CD4-positive, alpha-beta T cell treated with Interleukin-2 at 100 ng/mL for 4 hours (primary cell): ENCODE data around the gene ARHGEF4.
"Not testable (repeated sequence)": the region's sequence is repeated elsewhere in the genome, so short reads cannot be mapped to it uniquely, and the experiment has no call there.

Source experiments
- DNase-seq: peaks from one replicate; pipeline ENCODE4 v3.0.0-alpha.2; 2020; ENCODE audit warnings: low spot score

ARHGEF4 gene

DNA sequence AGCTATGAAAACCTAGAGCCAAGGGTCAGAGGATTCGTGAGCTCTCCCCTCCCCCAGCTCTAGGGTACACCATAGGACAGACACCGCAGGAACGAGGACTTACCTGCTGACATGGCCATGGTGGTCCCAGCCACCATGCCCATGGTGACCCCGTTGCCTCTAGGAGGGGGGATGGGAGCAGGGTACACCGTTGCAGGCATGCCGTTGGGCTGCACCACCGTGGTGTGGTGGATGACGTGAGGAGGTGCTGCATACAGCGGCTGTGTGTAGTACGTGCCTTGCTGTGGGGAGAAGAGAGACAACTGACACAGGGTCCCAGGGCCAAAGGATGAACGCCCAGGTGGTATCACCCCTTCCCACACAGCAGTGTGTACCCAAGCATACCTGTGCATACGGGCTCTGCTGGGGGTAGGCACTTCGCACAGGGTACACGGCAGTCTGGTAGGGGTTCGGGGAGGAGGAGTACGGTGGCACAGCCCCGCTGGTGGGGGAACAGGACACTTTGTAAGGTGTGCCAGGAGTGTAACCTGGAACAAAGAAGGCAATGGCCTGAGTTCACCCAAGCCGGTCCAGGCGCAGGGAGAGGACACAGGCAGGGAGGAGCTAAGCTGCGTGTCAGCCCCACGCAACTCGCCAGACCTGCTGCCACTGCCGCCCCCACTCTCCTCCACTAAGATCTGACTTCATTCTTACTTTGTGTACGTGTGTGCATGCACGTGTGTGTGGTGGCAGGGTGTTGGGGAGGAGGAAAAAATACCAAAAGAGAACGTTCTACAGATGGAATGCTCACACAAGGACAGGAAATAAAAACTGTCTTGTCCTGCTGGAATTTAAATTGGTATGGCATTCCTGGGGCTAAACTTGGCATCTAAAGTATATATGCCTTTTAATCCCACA, 218.7 kb downstream of the ARHGEF4 start:
- no peak for DNase-seq

DNA sequence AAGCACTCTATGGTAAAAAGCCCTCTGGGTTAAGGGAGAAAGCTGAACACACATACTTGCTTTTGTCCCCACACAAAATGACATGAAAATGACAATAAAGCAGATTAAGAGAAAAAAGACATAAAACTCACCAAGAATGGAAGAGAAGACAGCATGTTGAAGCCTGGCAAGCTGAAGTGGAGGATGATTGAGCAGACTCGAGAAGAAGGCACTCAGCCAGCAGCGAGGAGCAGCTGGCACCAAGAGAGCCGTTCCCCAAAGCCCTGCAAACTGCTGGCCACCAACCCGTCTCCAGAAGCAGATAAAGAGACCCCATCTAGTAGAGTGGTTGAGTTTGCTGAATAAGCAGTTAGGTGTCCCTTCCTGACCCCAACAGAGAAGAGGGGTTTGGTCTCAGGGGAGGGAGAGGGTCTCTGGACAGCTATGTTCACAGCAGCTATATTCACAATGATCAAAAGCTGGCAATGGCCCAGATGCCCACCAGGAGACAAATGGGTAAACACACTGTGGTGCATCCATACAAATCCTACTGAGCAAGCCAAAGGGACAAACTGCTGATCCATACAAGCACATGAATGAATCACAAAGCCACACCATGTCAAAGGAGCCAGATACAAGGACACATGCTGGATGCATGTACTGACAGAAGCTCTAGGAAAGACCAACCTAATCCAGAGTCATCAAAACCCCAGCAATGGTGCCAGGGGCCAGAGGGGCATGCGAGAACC, 219.7 kb downstream of the ARHGEF4 start:
- no peak for DNase-seq

DNA sequence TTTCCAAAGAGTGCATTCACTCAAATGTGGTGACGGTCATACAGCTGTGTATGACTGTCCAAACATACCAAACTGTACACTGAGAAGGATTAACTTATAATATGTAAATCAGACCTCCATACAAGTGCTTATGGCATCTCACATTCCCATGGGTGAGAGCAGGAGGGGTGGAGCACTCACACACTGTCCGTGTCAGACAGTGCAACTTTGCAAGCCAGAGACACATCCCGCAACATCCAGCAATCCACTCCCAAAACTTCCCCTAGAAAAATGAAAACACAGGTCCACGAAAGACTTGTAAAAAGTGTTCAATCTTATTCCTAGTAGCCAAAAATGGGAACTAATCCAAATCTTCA, 220.2 kb downstream of the ARHGEF4 start:
- no peak for DNase-seq

DNA sequence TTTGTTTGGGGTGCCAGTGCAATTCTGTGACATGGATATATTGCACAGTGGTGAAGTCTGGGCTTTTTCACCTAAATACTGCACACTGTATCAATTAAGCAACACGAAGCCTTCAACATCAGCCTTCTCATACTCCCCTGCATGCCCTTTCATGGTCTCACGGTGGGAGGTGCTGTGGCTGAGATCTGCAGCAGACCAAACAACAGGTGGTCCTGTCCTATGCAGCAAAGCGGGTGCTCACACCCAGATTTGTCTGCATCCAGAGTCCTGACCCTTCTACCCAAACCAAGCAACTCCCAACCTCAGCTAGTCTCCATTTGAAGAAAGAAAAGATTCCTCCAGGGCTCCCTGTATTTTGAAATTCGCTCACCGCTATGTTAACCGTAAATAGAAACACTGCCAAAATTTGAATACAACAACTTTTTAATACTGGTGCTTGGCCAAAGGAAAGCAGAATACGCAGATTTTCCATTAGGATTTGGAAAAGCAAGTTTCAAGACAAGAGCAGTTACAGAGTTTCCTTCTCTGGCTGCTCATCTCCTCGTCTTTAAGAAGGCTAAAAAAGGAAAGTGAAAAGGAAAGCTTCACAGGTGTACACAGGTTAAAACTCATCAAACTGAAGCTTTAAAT, 221.6 kb downstream of the ARHGEF4 start:
- no peak for DNase-seq

DNA sequence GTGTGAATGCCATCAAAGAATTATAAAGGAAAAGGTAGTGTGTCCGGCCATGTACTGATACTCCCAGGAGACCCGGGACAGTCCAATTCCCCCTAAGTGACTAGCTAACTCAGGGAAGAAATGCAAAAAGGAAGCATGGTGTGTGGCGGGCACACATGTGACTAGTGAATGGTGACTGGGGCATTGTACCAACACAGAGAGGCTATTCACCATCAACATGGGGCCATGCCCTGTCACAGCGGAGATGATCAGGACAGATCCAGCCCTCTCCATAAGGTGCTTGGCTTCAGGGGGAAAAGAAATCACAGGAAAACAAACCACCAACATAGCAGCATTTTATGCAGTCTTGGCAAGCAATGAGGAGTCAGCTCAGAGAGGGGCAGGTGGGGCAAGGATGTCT, 222.2 kb downstream of the ARHGEF4 start:
- DNase-seq, result no peak

DNA sequence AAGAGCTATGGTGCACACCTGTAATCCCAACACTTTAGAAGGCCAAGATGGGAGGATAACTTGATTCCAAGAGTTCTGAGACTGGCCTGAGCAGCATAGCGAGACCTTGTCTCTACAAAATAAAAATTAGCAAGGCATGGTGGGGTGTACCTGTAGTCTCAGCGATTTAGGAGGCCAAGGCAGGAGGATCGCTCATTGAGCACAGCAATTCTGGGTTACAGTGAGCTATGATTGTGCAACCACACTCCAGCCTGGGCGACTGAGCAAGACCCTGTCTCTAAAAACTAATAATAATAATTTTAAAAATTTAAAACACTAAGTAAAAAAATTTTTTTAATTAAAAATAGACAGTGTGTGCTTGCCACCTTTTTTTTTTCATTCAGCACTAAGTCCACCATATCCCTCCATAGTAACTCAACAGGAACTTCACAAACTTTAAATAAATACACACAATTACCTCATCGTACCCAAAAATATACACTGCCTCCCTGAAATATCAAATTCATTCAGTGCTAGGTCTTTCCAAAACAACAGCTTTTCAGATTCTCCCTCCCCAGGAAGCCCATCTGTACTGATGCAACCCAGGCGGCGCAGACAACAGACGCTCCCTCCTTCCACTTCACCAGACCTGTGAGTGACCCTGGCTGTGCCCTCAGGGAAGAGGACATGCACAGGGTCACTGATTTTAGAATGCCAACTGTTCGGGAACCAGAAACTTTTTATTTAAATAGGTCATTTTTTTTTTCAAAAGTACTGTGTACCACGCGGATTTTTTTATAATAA, 227.0 kb downstream of the ARHGEF4 start:
- no peak for DNase-seq

DNA sequence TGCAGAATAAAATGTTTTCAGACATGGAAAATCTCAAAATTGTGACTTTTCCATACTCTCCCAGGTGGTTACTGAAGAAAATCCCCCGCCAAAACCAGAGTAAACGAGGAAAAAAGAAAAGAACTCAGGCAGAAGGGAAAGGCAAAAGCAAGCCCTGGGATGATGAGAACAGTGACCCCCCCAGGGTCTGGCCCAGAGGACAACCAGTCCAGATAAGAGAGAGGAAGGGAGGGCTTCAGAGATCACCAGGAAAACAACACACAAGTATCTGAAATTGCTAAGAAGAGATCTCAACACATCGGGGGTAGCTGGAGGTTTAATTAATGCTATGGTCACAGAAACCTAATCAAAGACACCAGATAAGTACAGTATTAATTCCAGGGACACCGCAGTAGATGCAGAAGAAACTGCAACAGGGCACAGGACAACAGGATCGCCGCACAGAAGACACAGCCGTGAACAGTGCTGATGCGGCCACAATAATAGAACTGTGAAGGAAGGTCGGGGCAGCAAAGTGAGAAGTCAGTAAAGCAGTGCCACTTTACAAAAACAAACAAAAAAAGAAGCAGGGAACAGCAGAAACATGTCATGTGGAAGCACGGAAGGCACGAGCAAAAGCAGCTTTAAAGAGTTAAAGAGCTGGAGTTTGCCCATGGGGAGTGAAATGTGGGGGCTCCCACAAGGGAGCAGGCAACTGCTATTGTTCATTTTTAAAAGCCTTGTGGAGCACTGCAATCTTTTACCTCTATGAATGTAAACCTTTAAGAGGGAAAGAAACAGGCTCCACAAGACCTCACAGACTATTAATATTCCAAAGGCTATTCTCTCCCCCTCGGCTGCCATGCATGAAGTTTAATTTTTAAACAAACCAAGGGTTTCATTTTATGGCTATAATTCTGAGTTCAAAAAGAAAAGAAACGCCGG, 228.1 kb downstream of the ARHGEF4 start:
- no peak for DNase-seq

DNA sequence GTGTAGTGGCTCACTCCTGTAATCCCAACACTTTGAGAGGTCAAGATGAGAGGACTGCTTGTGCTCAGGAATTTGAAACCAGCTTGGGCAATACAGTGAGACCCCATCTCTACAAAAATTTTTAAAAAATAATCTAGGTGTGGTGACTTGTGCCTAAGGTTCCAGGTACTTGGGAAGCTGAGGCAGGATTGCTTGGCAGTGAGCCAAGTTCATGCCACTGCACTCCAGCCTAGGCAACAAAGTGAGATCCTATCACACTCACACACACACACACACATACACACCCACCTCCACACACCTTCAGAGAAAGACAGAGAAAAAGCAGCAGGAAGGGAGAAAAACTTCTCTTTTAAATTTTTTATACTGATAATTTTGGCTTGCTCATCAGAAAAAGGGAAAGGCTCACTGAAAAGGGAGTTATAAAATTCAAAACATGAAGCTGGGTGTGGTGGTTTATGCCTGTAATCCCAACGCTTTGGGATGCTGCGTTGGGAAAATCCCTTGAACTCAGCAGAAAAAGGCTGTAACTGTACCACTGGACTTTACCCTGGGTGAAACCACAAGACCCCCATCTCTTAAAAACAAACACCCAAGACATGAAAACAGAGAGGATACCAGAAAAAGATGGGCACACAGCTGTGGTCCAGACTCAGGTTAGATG, 230.9 kb downstream of the ARHGEF4 start:
- no peak for DNase-seq

DNA sequence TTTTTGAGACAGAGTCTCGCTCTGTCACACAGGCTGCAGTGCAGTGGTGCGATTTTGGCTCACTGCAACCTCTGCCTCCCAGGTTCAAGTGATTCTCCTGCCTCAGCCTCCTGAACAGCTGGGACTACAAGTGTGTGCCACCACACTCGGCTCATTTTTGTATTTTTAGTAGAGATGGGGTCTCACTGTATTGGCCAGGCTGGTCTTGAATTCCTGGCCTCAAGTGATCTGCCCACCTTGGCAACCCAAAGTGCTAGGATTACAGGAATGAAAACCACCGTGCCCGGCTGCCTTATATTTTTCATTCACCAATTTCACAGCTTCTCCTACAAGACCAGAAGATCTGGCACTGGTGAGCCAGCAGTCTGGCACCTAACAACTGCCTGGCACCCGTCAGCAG, 231.5 kb downstream of the ARHGEF4 start:
- DNase-seq, result not testable (repeated sequence)

DNA sequence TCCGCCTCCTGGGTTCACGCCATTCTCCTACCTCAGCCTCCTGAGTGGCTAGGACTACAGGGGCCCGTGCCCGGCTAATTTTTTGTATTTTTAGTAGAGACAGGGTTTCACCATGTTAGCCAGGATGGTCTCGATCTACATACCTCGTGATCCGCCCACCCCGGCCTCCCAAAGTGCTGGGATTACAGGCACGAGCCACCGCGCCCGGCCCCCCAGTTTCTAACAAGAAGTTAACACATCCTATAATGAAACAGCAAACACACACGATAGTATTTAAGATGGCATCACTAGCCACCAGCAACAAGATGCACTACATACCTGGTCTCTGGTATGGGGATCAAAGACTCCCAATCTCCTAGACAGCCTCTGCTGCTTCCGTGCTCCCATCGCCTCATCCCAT, 238.9 kb downstream of the ARHGEF4 start:
- DNase-seq, result not testable (repeated sequence)

DNA sequence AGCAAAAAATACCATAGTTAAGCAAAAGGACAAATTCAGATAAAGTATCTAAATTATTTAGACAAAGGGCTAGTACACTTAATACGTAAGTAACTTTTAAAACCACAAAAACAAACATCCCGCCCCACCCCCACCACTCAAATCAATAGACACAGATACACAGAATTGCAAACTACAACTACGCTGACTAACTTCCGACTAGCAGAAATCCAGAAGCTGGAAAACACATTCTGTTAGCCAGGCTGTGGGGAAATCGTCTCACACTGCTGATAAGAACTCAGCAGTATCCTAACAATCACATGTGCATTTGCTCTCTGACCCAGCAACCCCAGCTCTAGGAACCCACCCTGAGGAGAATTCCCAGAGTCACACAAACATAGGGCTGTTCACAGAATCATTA, 240.0 kb downstream of the ARHGEF4 start:
- DNase-seq, result no peak

DNA sequence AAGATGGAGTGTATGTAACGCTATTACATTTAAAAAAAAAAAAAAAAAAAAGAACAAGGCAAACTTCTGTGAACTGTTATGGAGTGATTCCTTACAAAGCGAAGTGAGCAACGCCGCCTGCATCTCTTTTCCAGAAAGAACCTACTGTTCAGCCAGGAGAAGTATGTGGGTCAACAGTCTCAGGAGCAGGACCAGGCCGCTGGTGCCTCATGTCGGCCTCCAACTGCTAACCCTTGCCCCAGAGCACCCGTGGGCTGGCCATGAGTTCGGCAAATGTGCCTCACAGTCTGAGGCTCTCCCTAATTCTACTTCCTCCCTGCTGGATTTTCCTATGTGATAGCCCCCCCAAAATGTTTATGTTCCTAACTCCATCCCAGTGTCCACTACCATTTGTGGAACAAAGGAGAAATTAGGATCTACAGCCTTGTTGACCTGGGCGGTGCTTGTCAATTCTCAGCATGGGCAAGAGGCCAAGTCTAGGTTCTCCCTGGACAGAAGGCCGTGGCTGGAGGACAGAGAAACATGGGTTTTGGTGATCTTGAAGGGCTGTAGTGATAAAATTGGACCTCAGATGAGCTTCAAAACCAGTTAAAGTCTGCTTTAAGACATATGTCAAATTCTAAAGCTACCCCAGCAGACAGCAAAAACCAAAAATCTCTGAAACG, 240.6 kb downstream of the ARHGEF4 start:
- DNase-seq, result no peak

DNA sequence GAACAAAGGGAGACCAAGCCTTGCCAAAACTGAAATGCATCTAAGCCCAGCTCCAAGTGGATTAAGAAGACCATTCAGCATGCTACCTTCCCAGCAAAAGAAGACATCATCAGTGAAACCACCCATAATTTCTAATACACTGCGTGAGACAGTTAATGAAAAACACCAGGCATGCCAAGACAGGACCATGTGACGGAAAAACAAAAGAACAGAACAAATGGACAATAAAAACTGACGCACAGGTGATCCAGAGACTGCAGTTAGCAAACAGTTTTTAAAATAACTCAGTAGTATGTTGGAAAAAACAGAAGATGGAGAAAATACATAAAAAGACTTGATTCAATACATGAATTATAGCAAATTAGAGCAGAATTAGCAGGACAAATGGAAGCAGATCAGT, 241.3 kb downstream of the ARHGEF4 start:
- no peak for DNase-seq

DNA sequence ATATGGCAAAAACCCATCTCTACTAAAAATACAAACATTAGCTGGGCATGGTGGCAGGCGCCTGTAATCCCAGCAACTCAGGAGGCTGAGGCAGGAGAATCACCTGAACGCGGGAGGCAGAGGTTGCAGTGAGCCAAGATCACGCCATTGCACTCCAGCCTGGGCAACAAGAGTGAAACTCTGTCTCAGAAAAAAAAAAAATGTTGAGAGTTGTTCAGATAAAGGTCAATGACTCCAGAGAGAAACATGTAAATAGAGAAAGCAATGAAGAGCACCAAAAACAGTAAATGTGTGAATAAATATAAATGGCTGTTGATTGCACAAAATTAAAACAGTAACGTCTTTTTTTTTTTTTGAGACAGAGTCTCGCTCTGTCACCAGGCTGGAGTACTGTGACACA, 243.2 kb downstream of the ARHGEF4 start:
- DNase-seq, result not testable (repeated sequence)

DNA sequence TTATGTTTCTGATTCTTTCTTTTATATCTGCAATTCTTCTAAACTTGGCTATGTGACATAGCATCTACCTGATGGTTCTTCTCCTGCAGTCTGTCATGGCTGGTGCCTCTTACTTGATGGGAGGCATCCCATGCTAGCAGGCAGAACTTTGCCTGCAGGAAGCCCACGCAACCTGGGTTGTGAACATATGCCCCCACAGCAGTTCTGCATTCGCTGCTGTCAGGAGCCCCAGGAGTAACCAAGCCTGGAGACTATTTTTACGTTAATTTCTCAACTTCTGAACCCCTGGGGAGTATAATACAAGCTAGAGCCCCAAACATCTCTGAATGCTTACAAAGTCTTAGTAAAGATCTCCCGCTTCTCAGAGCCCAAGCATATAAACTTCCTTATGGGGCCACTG, 244.5 kb downstream of the ARHGEF4 start:
- no peak for DNase-seq

DNA sequence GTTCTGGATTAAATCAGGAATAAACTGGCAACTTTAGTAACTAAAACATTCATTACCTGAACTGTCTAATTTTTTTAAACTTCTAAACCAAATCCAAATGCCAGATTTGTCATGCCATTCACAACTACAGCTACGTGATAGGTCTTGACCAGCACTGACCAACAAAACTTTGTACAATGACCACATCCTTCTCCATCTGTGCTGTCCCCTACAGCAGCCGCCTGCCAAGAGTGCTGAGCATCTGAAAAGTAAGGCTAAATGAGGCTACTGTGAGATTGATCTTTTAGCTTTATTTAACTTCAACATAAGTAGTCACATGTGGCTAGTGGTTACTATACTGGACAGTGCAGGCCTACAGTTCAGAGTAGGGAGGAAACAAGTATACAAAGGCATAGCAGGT, 248.9 kb downstream of the ARHGEF4 start:
- DNase-seq, result no peak

DNA sequence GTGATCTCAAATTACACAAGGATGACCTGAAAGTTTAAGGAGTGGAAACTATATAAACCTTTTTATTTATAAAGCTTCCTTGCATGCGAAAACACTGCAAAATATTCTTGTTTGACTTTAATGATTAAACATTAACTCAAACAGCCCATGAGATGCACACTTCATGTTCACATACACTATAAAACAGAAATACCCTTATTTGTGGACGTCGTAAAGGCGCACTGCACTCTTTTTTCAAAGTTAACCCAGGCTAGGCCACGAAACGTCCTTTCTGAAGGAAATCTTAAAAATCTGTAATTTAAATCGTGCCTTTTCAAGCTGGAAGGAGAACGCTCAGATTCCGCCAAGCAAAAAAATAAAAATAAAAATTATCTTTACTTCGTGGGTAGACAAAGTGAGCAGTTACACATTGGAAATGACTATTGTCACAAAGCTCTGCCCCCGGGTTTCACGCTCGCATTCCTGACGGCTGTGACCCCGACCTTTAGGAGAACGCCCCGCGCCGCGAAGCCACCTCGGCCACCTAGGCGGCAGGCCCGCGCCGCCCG, 255.8 kb downstream of the ARHGEF4 start:
- DNase-seq, result no peak

DNA sequence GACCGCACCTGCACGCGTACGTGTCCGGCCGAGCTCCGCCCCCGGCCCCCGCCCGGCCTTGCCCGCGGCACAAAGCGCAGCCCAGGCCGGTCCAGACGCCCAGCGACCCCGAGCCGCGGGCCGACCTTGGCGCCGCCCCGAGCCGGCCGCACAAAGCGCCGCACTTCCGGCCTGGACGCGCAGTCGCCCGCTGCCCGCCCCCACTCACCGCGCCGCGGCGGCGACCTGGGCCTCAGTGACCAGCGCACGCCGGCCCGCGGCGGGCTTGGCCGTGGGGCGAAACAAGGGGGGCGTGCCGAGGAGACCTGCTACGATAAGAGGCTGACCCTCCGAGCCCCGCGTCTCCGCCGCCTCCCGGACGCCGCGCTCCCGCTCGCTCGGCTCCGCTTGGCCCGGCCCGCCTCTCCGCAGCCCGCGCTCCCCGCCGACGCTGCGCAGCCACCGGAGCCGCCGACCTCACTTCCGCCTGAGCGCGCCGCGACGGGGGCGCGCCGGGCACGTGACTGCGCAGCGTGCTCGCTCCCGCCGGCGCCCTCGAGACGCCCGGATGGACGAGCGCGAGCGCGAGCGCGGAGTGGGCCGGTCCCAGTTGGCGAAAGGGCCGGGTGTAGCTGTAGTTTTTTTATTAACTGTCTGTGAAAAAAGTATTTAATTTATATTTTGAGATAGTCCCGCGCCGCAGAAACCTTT, 256.4 kb downstream of the ARHGEF4 start, which contains the start of gene FAM168B:
FAM168B (minus strand) TSS at position 455 of the 690 bp plus-strand sequence. CDS start 10,814 bp downstream, outside the sequence.
- DNase-seq, result peak; percentile 88
